ENCODE data around the gene HOTAIR. TPM values are rescaled to one million over a fixed set of nuclear protein-coding genes. Genes with fewer than 3 reads are reported as not detected.

Gene HOTAIR

Small RNA genes within 50 kb of the gene (small RNA-seq; reads per million reads assigned to genes)
- gene AC012531.3 (ENCODE audit: insufficient read depth) (not detected), gene AC012531.4 (ENCODE audit: insufficient read depth) (not detected), gene MIR196A2 (ENCODE audit: insufficient read depth) (not detected), gene RF01905 (ENCODE audit: insufficient read depth) (not detected), gene RF01906 (ENCODE audit: insufficient read depth) (not detected)
